Embryonic facial prominence (tissue), 1 donor: ENCODE measurements around the gene IPO4.
A peak's percentile ranks its signal among the peaks of the same experiment; 100 is the strongest.
"Not testable (repeated sequence)": the region's sequence is repeated elsewhere in the genome, so short reads cannot be mapped to it uniquely, and the experiment has no call there.

Experiments used
- DNase-seq: peaks from one replicate; pipeline ENCODE4 v3.0.0-alpha.2; 2016; ENCODE audit errors: extremely low spot score

IPO4 gene

DNA sequence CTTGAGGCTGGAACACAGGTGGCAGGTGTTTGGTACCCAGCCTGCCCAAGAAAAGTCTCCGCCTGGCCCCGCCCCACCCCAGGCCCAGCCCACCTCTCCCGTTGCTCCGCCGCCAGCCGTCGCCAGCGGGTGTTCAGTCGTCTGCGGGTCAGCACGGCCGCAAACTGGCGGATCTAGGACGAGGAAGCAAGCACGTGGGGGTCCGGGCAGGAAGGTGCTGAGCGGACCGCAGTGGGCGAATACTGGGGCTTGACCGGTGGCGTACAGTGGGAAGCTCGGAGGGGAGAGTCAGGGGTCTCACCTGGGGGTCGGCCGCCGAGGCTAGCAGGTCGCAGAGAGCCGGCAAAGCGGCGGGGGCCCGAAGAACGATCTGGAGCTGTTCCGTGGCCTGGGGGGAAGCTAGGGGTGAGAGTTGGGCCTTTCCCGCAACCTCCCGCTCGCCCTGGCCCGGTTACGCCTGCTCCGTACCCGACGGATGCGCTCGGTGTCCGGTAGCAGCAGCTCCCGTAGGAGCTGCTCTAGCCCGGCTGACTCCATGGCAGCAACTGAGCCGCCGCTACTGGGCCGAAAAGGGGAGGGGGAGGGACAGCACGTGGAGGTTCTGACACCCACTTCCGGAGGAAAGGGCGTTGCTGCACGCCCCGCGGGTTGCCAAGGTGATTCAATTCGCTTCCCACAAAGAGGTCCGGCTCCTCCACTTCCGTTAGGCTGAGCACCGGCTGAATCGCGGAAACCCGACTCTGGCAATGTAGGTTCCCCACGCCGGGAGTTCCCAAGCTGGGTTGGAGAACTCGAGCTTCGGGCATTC, at the start of gene IPO4:
Gene IPO4, minus strand, starts transcription at position 566 of the 808 bp plus-strand sequence. Its CDS starts 29 bp downstream, at position 537.
- peak; percentile 95 for DNase-seq

DNA sequence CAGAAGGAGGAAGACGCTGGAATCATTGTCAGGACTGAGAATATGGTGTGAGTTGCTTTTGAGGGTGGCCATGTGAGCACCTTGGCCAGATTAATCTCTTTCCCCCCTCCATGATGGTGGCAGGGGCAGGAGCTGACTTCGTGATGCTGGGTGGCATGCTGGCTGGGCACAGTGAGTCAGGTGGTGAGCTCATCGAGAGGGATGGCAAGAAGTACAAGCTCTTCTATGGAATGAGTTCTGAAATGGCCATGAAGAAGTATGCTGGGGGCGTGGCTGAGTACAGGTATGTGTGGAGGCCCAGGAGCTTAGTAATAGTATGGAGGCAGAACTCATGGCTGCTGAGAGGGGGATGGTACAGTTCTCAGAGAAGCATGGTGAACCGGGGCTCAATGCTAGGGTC, 49.5 kb upstream of the IPO4 start:
- no peak for DNase-seq

DNA sequence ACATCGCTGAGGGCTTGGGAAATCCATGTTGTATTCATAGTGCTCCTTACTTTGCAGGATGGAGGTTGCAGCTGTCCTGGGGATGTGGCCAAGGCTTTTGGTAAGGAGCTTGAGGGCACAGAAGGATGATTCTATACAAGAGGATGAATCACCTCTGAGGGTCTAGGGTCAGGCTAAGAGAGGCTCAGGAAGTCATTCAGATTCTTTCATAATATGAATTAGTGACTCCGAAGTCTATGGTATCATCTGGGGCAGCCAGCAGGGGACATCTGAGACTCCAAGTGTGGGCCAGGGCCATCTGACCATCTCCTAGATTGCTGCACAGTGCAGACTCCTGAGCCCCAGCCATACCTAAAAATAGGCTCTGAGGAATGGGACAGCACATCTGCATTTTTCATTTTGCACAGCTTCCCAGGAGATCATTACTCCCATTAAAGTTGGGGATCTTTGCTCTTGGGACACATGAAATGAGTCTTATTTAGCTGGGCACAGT, 48.9 kb upstream of the IPO4 start:
- no peak for DNase-seq

DNA sequence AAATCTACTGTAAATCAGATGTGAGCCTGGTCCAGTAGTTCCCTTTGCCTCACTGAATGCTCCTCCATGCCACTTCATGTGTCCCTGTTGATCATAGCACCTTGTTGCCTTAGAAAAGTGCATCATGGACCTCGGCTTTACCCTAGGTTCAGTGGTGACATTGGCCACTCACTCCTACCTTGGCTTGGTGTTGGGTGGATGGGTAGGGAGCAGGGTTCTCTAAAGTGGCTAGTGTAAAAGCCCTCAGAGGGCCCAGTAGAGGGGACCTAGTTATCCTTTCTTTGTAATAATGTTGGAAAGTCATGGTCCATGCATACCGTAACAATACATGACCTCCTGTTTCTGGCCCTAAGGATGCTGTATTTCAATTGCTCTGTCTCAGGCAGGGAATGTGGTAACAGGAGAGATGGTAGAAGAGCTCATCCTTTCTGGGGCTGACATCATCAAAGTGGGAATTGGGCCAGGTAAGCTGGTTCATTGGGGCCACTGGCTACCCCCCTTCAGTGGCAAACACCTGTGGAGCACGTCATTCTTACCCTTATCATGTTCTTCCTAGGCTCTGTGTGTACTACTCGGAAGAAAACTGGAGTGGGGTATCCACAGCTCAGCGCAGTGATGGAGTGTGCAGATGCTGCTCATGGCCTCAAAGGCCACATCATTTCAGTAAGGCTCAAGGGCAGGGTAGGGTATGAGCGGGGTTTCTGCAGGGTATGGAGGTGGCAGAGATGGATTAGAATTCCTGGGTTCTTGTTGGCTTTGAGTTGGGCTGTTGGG, 48.3 kb upstream of the IPO4 start:
- no peak for DNase-seq

- no peak for DNase-seq
Observed at GRCh38 chr14:24235804-24236688, 47.4 kb upstream of the IPO4 start.

GRCh38 chr14:24234095-24235005, 45.7 kb upstream of the IPO4 start:
- DNase-seq, result no peak

- DNase-seq, result no peak
Observed at GRCh38 chr14:24233538-24233866, 44.9 kb upstream of the IPO4 start.

GRCh38 chr14:24232645-24233537, 44.3 kb upstream of the IPO4 start, which contains the start of gene GMPR2:
Gene GMPR2, plus strand, starts transcription at chr14:24232929. Its CDS starts 325 bp downstream, at chr14:24233254.
- no peak for DNase-seq

GRCh38 chr14:24232121-24232644, 43.6 kb upstream of the IPO4 start, which contains the start of gene NEDD8:
Gene NEDD8, minus strand, starts transcription at chr14:24232367. Its CDS starts 100 bp downstream, at chr14:24232267.
- peak; percentile 77 for DNase-seq

DNA sequence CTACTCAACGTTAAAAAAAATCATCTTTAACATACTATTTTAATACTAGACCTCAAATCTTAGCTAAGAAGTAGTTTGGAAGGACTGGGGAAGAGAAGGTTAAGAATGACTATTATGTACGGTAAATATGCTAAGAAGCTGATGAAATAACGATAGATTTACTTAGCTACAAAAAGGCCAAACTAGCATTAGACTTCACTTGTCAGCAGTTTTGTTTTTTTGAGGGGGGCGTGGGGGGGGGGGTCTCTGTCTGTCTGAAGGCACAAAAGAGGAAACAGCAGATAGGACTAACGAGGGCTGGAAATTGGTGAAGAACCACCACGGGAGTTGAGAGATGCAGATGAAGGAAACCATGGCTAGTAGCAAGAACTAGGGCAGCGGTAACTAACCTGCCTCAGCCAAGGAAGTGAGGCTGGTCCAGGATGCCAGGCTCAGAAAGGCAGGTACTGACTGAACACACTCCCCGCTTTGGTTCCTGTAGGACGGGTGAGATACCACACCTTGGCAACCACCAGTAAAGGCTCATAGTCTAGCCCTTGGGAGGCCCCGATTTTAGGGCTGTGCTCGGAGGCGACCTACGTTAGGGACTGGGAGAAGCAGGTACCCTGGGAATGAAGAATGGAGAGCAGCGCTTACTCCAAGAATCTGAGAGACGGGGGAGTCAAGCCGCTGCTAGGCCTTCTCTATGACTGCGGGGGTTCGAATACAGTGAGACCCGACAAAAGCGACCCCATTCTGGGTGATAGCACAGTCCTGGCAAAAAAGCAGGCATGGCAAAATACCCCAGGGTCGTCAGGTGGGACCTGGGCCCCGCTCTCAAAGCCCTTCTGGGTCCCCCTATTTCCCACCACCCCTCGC, 42.9 kb upstream of the IPO4 start:
- DNase-seq, result no peak

DNA sequence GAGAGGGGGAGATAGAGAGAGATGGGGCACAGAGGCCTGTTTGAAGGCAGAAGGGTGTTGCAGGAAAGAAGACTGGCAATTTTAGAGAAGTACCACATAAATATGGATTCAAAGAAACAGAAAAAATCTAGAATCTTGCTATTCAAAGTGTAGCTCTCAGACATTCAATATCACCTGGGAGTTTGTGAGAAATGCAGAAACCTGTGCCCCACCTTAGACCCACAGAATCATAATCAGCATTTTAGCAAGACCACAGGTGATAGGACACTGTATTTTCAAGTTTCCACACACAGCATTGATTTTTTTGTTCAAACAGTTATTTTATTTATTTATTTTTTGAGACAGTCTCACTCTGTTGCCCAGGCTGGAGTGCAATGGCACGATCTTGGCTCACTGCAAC, 40.3 kb upstream of the IPO4 start:
- DNase-seq, result no peak

DNA sequence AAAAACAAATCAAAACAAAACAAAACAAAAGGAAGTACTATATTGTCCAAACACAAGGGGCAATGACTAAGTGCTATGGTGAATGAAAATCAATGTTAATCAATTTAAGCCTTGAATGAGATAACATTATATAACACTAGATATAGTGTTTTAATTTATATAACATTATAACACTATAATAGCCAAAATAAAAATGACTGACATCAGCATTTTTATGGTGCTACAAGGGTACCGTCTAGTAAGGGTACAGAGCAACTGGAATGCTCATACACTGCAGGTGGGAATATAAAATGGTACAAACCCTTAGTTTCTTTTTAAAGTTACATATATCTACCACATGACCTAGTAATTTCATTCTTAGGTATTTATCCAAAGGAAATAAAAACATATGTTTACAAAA, 37.9 kb upstream of the IPO4 start:
- no peak for DNase-seq

- DNase-seq, result no peak
Observed at GRCh38 chr14:24224618-24225071, 36.0 kb upstream of the IPO4 start.

DNA sequence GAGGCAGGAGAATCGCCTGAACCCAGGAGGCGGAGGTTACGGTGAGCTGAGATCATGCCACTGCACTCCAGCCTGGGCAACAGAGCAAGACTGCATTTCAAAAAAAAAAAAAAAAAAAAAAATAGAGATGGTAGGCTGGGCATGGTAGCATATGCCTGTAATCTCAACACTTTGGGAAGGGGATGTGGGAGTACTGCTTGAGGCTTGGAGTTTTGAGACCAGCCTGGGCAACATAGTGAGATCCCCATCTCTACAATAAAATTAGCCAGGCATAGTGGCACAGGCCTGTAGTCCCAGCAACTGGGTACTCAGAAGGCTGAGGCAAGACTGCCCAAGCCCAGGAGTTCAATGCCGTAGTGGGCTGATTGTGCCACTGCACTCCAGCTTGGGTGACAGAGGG, 34.4 kb upstream of the IPO4 start:
- DNase-seq, result not testable (repeated sequence)

- no peak for DNase-seq
Observed at GRCh38 chr14:24219521-24219920, 30.9 kb upstream of the IPO4 start.

DNA sequence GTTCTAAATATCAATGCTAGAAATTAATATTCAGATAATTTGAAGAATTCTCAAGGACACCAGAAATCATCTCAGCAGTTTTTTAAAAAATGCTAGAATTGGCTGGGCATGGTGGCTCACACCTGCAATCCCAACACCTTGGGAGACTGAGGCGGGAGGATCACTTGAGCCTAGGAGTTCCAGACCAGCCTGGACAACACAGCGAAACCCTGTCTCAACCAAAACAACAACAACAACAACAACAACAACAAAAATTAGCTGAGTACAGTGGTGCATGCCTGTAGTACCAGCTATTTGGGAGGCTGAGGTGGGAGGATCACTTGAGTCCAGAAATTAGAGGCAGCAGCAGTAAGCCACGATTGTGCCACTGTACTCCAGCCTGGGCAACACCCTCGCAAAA, 30.5 kb upstream of the IPO4 start:
- no peak for DNase-seq

GRCh38 chr14:24216876-24217275, 28.3 kb upstream of the IPO4 start:
- DNase-seq, result not testable (repeated sequence)

GRCh38 chr14:24216345-24216699, 27.7 kb upstream of the IPO4 start:
- no peak for DNase-seq
